ENCODE results near the gene SH3BP5.

The SH3BP5 gene

GRCh38 chr3:15264486-15264885 is 67.9 kb downstream of the SH3BP5 start:
- DNase-seq (ENCODE audit: insufficient read length, low spot score): no peak
- FAIRE-seq: no peak
- no peak for TF ChIP-seq CTCF (IDR thresholded peaks at IDR 0.05; ENCODE audit: insufficient read depth, missing control alignments)

- FAIRE-seq: no peak
- no peak for TF ChIP-seq CTCF (IDR thresholded peaks at IDR 0.05; ENCODE audit: insufficient read depth, missing control alignments)
- no peak for DNase-seq (ENCODE audit: insufficient read length, low spot score)
These were observed 68.5 kb downstream of the SH3BP5 start for GRCh38 chr3:15263926-15264325.

- no peak for TF ChIP-seq CTCF (IDR thresholded peaks at IDR 0.05; ENCODE audit: insufficient read depth, missing control alignments)
- no peak for FAIRE-seq
- no peak for DNase-seq (ENCODE audit: insufficient read length, low spot score)
These were observed 69.3 kb downstream of the SH3BP5 start for GRCh38 chr3:15263120-15263519.

- no peak for TF ChIP-seq CTCF (IDR thresholded peaks at IDR 0.05; ENCODE audit: insufficient read depth, missing control alignments)
- no peak for FAIRE-seq
- DNase-seq (ENCODE audit: insufficient read length, low spot score): no peak
These were observed 70.4 kb downstream of the SH3BP5 start for GRCh38 chr3:15262021-15262420.

- FAIRE-seq: no peak
- TF ChIP-seq CTCF (IDR thresholded peaks at IDR 0.05; ENCODE audit: insufficient read depth, missing control alignments): no peak
- DNase-seq (ENCODE audit: insufficient read length, low spot score): no peak
These were observed 71.1 kb downstream of the SH3BP5 start for GRCh38 chr3:15261274-15261673.

GRCh38 chr3:15260531-15260930 is 71.9 kb downstream of the SH3BP5 start:
- FAIRE-seq (no peak), DNase-seq (ENCODE audit: insufficient read length, low spot score) (no peak)
- TF ChIP-seq CTCF (IDR thresholded peaks at IDR 0.05; ENCODE audit: insufficient read depth, missing control alignments): no peak

- no peak for TF ChIP-seq CTCF (IDR thresholded peaks at IDR 0.05; ENCODE audit: insufficient read depth, missing control alignments)
- no peak for FAIRE-seq
- DNase-seq (ENCODE audit: insufficient read length, low spot score): no peak
These were observed 73.7 kb downstream of the SH3BP5 start for GRCh38 chr3:15258720-15259119.
